ENCODE results near the gene PAK1. TPM values are rescaled to one million over a fixed set of nuclear protein-coding genes. Genes with fewer than 3 reads are reported as not detected.

The PAK1 gene
- total RNA-seq, 1 donor from 2014 or later: 28.2 TPM

GRCh38 chr11:77468527-77468926 lies 5.4 kb downstream of the PAK1 start:
- intact Hi-C loops (cut with DNase I): no loop called here
- no peaks in the 10 kb centered on the region for H3K27me3 ChIP-seq
- ATAC-seq (no peak), DNase-seq (no peak)
- H3K4me1 ChIP-seq: peaks cover 3% of the 10 kb centered on the region
- no peak overlapping the region for H3K27ac ChIP-seq
- H3K9me3 ChIP-seq: no peaks in the 10 kb centered on the region
- H3K4me3 ChIP-seq: no peak overlapping the region
- no peaks in the 10 kb centered on the region for H3K36me3 ChIP-seq
- TF ChIP-seq CTCF (IDR thresholded peaks at IDR 0.05): no peak

DNA sequence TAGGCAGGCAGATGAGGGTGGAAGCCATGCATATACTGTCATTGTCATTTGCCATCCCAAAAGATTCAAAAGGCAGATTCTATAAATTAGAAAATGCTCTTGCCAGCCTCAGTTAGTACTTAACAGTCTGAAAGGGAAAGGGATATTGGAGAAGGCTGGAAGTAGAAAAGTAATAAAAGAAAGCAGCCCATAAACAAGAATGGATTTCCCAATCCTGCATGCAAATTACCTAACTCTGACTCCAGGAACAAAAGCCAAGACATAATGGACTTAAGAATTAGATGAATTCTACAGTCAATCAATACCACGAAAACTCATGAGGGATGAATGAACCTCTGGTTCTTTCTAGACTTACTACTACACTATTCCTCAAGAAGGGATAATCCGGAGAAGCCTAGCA lies 5.9 kb downstream of the PAK1 start:
- ATAC-seq (no peak), DNase-seq (no peak)
- Histone ChIP-seq H3K27me3 (no peaks in the 10 kb centered on the region), H3K36me3 (no peaks in the 10 kb centered on the region), H3K9me3 (no peaks in the 10 kb centered on the region), H3K27ac (no peak overlapping the region), H3K4me3 (no peak overlapping the region), H3K4me1 (peaks cover 3% of the 10 kb centered on the region)
- TF ChIP-seq CTCF (IDR thresholded peaks at IDR 0.05): no peak
- intact Hi-C loops (cut with DNase I): no loop called here

DNA sequence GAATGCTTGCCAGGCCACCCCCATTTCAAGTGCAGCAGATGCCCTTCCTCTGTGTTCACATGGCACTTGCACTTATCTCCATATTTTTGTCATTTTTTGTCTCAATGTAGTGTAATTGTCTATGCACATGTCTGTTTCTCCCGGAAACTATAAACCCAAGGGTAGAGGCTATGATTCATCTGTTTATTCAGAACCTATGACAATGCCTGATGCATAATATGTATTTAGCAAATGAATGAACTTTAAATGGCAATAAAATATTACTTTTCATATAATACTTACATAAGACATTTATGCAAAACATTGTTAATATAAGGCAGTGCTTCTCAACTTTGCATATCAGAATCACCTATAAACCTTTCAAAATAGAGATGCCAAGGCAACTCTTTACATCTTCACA lies 6.7 kb downstream of the PAK1 start:
- H3K9me3 ChIP-seq: no peaks in the 10 kb centered on the region
- intact Hi-C loops (cut with DNase I): no loop called here

DNA sequence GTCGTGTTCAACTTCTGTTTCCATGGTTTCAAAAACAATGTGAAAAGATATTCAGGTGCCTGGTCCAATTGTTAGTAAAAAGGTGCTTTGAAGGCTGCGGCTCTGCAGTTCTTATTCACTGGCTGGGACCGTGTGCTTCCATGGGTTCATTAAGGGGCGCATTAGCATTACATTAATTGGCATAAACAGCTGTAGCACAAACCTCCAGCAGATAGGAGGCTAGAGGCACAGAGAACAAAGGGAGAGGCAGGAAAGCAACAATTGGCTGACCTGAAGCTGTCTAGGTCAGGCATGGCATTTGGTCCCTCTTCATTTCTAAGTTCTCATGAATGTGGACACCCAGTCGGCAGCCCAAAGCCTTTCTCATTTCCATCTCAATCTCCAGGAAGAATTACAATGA lies 16.6 kb downstream of the PAK1 start:
- Histone ChIP-seq H3K27me3 (no peaks in the 10 kb centered on the region), H3K27ac (no peak overlapping the region), H3K36me3 (no peaks in the 10 kb centered on the region), H3K9me3 (no peaks in the 10 kb centered on the region), H3K4me1 (peaks cover 3% of the 10 kb centered on the region), H3K4me3 (no peak overlapping the region)
- DNase-seq (no peak), ATAC-seq (no peak)
- intact Hi-C loops (cut with DNase I): no loop called here
- no peak for TF ChIP-seq CTCF (IDR thresholded peaks at IDR 0.05)

More for the DNA sequence above, 6.7 kb downstream of the PAK1 start:
- Histone ChIP-seq H3K4me1 (no peaks in the 10 kb centered on the region), H3K27me3 (no peaks in the 10 kb centered on the region), H3K4me3 (no peak overlapping the region), H3K27ac (no peak overlapping the region), H3K36me3 (no peaks in the 10 kb centered on the region)
- ATAC-seq: no peak
- no peak for TF ChIP-seq CTCF (IDR thresholded peaks at IDR 0.05)
- no peak for DNase-seq

DNA sequence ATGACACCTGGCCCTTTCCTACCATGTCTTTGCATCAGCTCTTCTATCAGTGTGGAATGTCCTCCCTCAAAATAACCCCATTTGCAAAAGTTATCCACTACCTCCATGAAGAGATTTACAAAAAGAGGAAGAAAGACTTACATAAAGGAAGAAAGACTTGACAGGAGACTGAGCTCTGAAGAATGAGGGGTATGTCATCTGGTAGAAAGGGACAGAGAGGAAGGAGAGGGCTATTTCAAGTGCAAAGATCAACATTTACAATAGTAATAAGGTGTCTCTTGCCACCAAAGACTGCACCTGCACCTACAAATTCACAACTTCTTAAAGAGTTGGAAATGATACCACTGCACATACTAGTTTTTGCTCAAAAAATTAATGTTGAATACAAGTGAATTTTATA lies 18.2 kb downstream of the PAK1 start:
- DNase-seq: no peak
- peaks cover 3% of the 10 kb centered on the region for H3K4me1 ChIP-seq
- no peaks in the 10 kb centered on the region for H3K36me3 ChIP-seq
- no peak for ATAC-seq
- intact Hi-C loops (cut with DNase I): no loop called here
- no peaks in the 10 kb centered on the region for H3K9me3 ChIP-seq
- H3K4me3 ChIP-seq: no peak overlapping the region
- H3K27me3 ChIP-seq: no peaks in the 10 kb centered on the region
- H3K27ac ChIP-seq: no peak overlapping the region
- TF ChIP-seq CTCF (IDR thresholded peaks at IDR 0.05): no peak
